Transverse colon (tissue), 4 donors: ENCODE measurements around the gene PCDHGB3. TPM values are rescaled to one million over a fixed set of nuclear protein-coding genes. Genes with fewer than 3 reads are reported as not detected.

Experiments used
- DNase-seq: peaks from one replicate; pipeline ENCODE4 v3.0.0-alpha.2; 2019
- H3K27ac ChIP-seq, 4 donors: fragments of 200-600 bp; sonication (generic); 2 replicates each; pipeline ENCODE4 v1.5.1; 2016 to 2018; ENCODE audit warnings: inconsistent platforms in 4 of 4
- H3K27me3 ChIP-seq: fragments of 200-600 bp; sonication (generic); 2 replicates; pipeline ENCODE4 v1.5.1; 2017; ENCODE audit warnings: inconsistent platforms
- H3K36me3 ChIP-seq, 4 donors: fragments of 200-600 bp; sonication (generic); 2 replicates each; pipeline ENCODE4 v1.5.1; 2017 to 2019; ENCODE audit warnings: inconsistent platforms in 4 of 4
- H3K4me1 ChIP-seq, 4 donors: fragments of 200-600 bp; sonication (generic); 2 replicates each; pipeline ENCODE4 v1.5.1; 2017 to 2020; ENCODE audit warnings: inconsistent platforms in 4 of 4
- H3K4me3 ChIP-seq, 4 donors: fragments of 200-600 bp; sonication (generic); 1 replicate in 1 of 4; 2 replicates in 3 of 4; pipeline versions ENCODE4 v1.5.1 to v1.6.1; 2017 to 2019; ENCODE audit warnings: inconsistent platforms in 4 of 4
- H3K9me3 ChIP-seq, 2 donors: fragments of 200-600 bp; sonication (generic); 2 replicates each; pipeline ENCODE4 v1.5.1; 2017 to 2019; ENCODE audit warnings: inconsistent platforms in 2 of 2
- EP300 ChIP-seq: sonication (generic); formaldehyde crosslinking; IDR thresholded peaks from one replicate; pipeline ENCODE4 v1.6.1; 2017; ENCODE audit warnings: antibody characterized with exemption, low read depth
- POLR2A ChIP-seq: fragments of 450-650 bp; IDR thresholded peaks from one replicate; pipeline ENCODE4 v1.6.1; 2016; ENCODE audit warnings: antibody characterized with exemption, mild to moderate bottlenecking, moderate library complexity
- POLR2AphosphoS5 ChIP-seq, 3 donors: sonication (generic); formaldehyde crosslinking; IDR thresholded peaks; one replicate each; pipeline ENCODE4 v1.6.1; 2016; ENCODE audit warnings: antibody characterized with exemption in 3 of 3
- WGBS, 2 donors: methylation state at CpG; one replicate each; pipeline ENCODE4 v1.1.5; 2018; ENCODE audit warnings: low coverage in 1 of 2; 5-methylcytosine and 5-hydroxymethylcytosine counted together
- in situ Hi-C, 4 donors: fragments of 200-750 bp; cut with MboI; loops; one replicate each; pipeline versions ENCODE4 v1.15.0 to v1.15.1; 2017; ENCODE audit warnings: low sequenced_read_pairs in 3 of 4, low pct_ligation_motif_present in 1 of 4, low pct_unique_long_range_greater_than_20kb in 1 of 4
- intact Hi-C: fragments of 100-400 bp; cut with DNase I; formaldehyde crosslinking; loops from one replicate; pipeline ENCODE4 v1.15.1; 2023; ENCODE audit warnings: low total_unique reads
- total RNA-seq, 4 donors: library from RNA; depleted of rRNA; stranded (reverse); fragments of >200 nt; gene quantifications; one replicate each; pipeline ENCODE4 v1.1.0, GENCODE V29; 2016
- TF ChIP-seq, protein P1 (sequence below), 5 experiments: fragments of 200-600 bp in 3 of 5; fragments of 450-650 bp in 2 of 5; sonication (generic) in 3 of 5; IDR thresholded peaks; 1 replicate in 2 of 5; 2 replicates in 3 of 5; pipeline ENCODE4 v1.5.1; 2016 to 2017; ENCODE audit warnings: antibody characterized with exemption in 5 of 5, inconsistent platforms in 3 of 5, mild to moderate bottlenecking in 2 of 5, moderate library complexity in 1 of 5

Gene PCDHGB3
- total RNA-seq, 4 donors from 2014 or later, result 1.4 to 3.8 (median 2.6) TPM

DNA sequence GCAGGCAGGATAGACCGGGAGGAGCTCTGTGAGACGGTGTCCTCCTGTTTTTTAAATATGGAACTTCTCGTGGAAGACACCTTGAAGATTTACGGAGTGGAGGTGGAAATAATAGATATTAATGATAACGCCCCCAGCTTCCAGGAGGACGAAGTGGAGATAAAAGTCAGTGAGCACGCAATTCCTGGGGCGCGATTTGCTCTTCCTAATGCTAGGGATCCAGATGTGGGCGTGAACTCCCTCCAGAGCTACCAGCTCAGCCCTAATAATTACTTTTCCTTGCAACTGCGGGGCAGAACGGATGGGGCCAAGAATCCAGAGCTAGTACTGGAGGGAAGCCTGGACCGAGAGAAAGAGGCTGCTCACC is 51.4 kb downstream of the PCDHGB3 start:
- intact Hi-C loops (no loop called here), in situ Hi-C loops (no loop called here)
- no peak overlapping the region for H3K27ac ChIP-seq
- no peaks in the 10 kb centered on the region for H3K4me1 ChIP-seq
- 16 to 31% methylated on average over 7 to 13 of the region's 13 CpGs for WGBS, 2 donors
- peaks cover 75 to 99% of the 10 kb centered on the region in 2 donors for H3K9me3 ChIP-seq
- peaks cover 4% of the 10 kb centered on the region for H3K27me3 ChIP-seq
- no peak for DNase-seq
- H3K4me3 ChIP-seq, result peak overlapping the region in 1 of 4 donors; percentile 28
- TF ChIP-seq EP300, result no peak
- TF ChIP-seq POLR2AphosphoS5 (IDR thresholded peaks at IDR 0.05), result no peak
- TF ChIP-seq POLR2A, result no peak
- TF ChIP-seq, protein P1, sequence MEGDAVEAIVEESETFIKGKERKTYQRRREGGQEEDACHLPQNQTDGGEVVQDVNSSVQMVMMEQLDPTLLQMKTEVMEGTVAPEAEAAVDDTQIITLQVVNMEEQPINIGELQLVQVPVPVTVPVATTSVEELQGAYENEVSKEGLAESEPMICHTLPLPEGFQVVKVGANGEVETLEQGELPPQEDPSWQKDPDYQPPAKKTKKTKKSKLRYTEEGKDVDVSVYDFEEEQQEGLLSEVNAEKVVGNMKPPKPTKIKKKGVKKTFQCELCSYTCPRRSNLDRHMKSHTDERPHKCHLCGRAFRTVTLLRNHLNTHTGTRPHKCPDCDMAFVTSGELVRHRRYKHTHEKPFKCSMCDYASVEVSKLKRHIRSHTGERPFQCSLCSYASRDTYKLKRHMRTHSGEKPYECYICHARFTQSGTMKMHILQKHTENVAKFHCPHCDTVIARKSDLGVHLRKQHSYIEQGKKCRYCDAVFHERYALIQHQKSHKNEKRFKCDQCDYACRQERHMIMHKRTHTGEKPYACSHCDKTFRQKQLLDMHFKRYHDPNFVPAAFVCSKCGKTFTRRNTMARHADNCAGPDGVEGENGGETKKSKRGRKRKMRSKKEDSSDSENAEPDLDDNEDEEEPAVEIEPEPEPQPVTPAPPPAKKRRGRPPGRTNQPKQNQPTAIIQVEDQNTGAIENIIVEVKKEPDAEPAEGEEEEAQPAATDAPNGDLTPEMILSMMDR (IDR thresholded peaks at IDR 0.05), result no peak
- no peaks in the 10 kb centered on the region for H3K36me3 ChIP-seq

Other genes starting within 250 kb of the PCDHGB3 start
- 1 to 10 TPM in 1 of 4 donors, under 1 TPM in 3; 0.68 to 2.2 (median 0.77) TPM for gene PCDHB4, start 248.4 kb upstream of the PCDHGB3 start, total RNA-seq
- 1 to 10 TPM in 3 of 4 donors, not detected in 1; 1.1 to 3.0 (median 1.3) TPM for gene PCDHB5, start 235.0 kb upstream of the PCDHGB3 start, total RNA-seq
- under 1 TPM in 2 of 4 donors, not detected in 2; 0.14 to 0.32 TPM for gene PCDHB6, start 220.2 kb upstream of the PCDHGB3 start, total RNA-seq
- 1 to 10 TPM in 1 of 4 donors, under 1 TPM in 3; 0.37 to 1.6 (median 0.67) TPM for gene PCDHB7, start 197.6 kb upstream of the PCDHGB3 start, total RNA-seq
- under 1 TPM in 2 of 4 donors, not detected in 2; 0.14 to 0.16 TPM for gene PCDHB8, start 192.5 kb upstream of the PCDHGB3 start, total RNA-seq
- gene PCDHB16, start 187.9 kb upstream of the PCDHGB3 start, total RNA-seq, result 1 to 10 TPM in 1 of 4 donors, under 1 TPM in 3; 0.20 to 1.6 (median 0.65) TPM
- gene PCDHB9, start 183.1 kb upstream of the PCDHGB3 start, total RNA-seq, result 1 to 10 TPM in 1 of 4 donors, under 1 TPM in 2, not detected in 1; 0.40 to 1.6 (median 0.64) TPM
- gene PCDHB10, start 177.9 kb upstream of the PCDHGB3 start, total RNA-seq, result 1 to 10 TPM in 1 of 4 donors, under 1 TPM in 2, not detected in 1; 0.68 to 1.1 (median 0.79) TPM
- 1 to 10 TPM in 1 of 4 donors, under 1 TPM in 3; 0.20 to 1.5 (median 0.61) TPM for gene PCDHB11, start 170.6 kb upstream of the PCDHGB3 start, total RNA-seq
- 1 to 10 TPM in 2 of 4 donors, under 1 TPM in 2; 0.40 to 1.9 (median 1.1) TPM for gene PCDHB12, start 161.5 kb upstream of the PCDHGB3 start, total RNA-seq
- gene PCDHB13, start 156.3 kb upstream of the PCDHGB3 start, total RNA-seq, result 1 to 10 TPM; 1.8 to 4.1 (median 2.5) TPM
- 1 to 10 TPM; 1.4 to 3.3 (median 2.8) TPM for gene PCDHB14, start 146.9 kb upstream of the PCDHGB3 start, total RNA-seq
- gene PCDHB15, start 124.8 kb upstream of the PCDHGB3 start, total RNA-seq, result 1 to 10 TPM in 3 of 4 donors, under 1 TPM in 1; 0.75 to 5.6 (median 1.1) TPM
- gene SLC25A2, start 66.2 kb upstream of the PCDHGB3 start, total RNA-seq, result 1 to 10 TPM in 2 of 4 donors, not detected in 2; 1.4 to 1.8 TPM
- gene TAF7, start 49.5 kb upstream of the PCDHGB3 start, total RNA-seq, result 10 to 100 TPM; 41.9 to 62.5 (median 50.3) TPM
- gene PCDHGA1, start 39.7 kb upstream of the PCDHGB3 start, total RNA-seq, result under 1 TPM in 2 of 4 donors, not detected in 2; 0.55 to 0.64 TPM
- gene PCDHGA2, start 31.5 kb upstream of the PCDHGB3 start, total RNA-seq, result 1 to 10 TPM in 3 of 4 donors, under 1 TPM in 1; 0.68 to 1.9 (median 1.6) TPM
- gene PCDHGA3, start 26.4 kb upstream of the PCDHGB3 start, total RNA-seq, result 1 to 10 TPM in 2 of 4 donors, under 1 TPM in 2; 0.55 to 4.9 (median 1.1) TPM
- 10 to 100 TPM in 1 of 4 donors, 1 to 10 TPM in 2, under 1 TPM in 1; 0.96 to 10.5 (median 3.4) TPM for gene PCDHGB1, start 20.1 kb upstream of the PCDHGB3 start, total RNA-seq
- 10 to 100 TPM in 1 of 4 donors, 1 to 10 TPM in 2, not detected in 1; 1.4 to 18.0 (median 1.6) TPM for gene PCDHGA4, start 15.2 kb upstream of the PCDHGB3 start, total RNA-seq
- gene PCDHGB2, start 10.2 kb upstream of the PCDHGB3 start, total RNA-seq, result 10 to 100 TPM in 1 of 4 donors, 1 to 10 TPM in 3; 2.1 to 12.7 (median 3.2) TPM
- gene PCDHGA5, start 6.1 kb upstream of the PCDHGB3 start, total RNA-seq, result 1 to 10 TPM in 3 of 4 donors, not detected in 1; 2.5 to 4.1 (median 3.4) TPM
- 1 to 10 TPM; 2.4 to 7.5 (median 3.7) TPM for gene PCDHGA6, start 3.6 kb downstream of the PCDHGB3 start, total RNA-seq
- gene PCDHGA7, start 12.5 kb downstream of the PCDHGB3 start, total RNA-seq, result 1 to 10 TPM; 2.0 to 8.6 (median 3.2) TPM
- 1 to 10 TPM in 2 of 4 donors, under 1 TPM in 2; 0.40 to 4.4 (median 2.4) TPM for gene PCDHGB4, start 17.5 kb downstream of the PCDHGB3 start, total RNA-seq
- gene PCDHGA8, start 22.4 kb downstream of the PCDHGB3 start, total RNA-seq, result 10 to 100 TPM in 1 of 4 donors, 1 to 10 TPM in 3; 1.5 to 11.5 (median 2.5) TPM
- 10 to 100 TPM in 2 of 4 donors, 1 to 10 TPM in 2; 5.3 to 23.3 (median 9.2) TPM for gene PCDHGB5, start 27.7 kb downstream of the PCDHGB3 start, total RNA-seq
- 1 to 10 TPM; 1.2 to 4.6 (median 3.4) TPM for gene PCDHGA9, start 32.5 kb downstream of the PCDHGB3 start, total RNA-seq
- 1 to 10 TPM; 1.9 to 5.9 (median 4.7) TPM for gene PCDHGB6, start 37.8 kb downstream of the PCDHGB3 start, total RNA-seq
- 1 to 10 TPM; 4.0 to 6.5 (median 6.1) TPM for gene PCDHGA10, start 42.7 kb downstream of the PCDHGB3 start, total RNA-seq
- 10 to 100 TPM in 1 of 4 donors, 1 to 10 TPM in 3; 7.0 to 10.1 (median 9.1) TPM for gene PCDHGB7, start 47.4 kb downstream of the PCDHGB3 start, total RNA-seq
- 1 to 10 TPM; 2.6 to 5.8 (median 4.4) TPM for gene PCDHGA11, start 50.8 kb downstream of the PCDHGB3 start, total RNA-seq
- gene PCDHGA12, start 60.3 kb downstream of the PCDHGB3 start, total RNA-seq, result 10 to 100 TPM in 1 of 4 donors, 1 to 10 TPM in 3; 1.6 to 14.2 (median 4.8) TPM
- 10 to 100 TPM in 3 of 4 donors, 1 to 10 TPM in 1; 6.0 to 17.0 (median 13.6) TPM for gene PCDHGC3, start 105.7 kb downstream of the PCDHGB3 start, total RNA-seq
- gene PCDHGC4, start 114.8 kb downstream of the PCDHGB3 start, total RNA-seq, result 10 to 100 TPM in 1 of 4 donors, 1 to 10 TPM in 3; 1.8 to 26.5 (median 2.7) TPM
- 1 to 10 TPM in 2 of 4 donors, under 1 TPM in 2; 0.20 to 2.5 (median 1.0) TPM for gene PCDHGC5, start 118.8 kb downstream of the PCDHGB3 start, total RNA-seq
- 100 to 1,000 TPM in 1 of 4 donors, 10 to 100 TPM in 3; 55.4 to 150 (median 91.4) TPM for gene DIAPH1, start 248.8 kb downstream of the PCDHGB3 start, total RNA-seq